Tibial artery (tissue), 4 donors: ENCODE results near the gene FABP3.

ENCODE experiments used
- DNase-seq, 2 donors: peaks; one replicate each; pipeline ENCODE4 v3.0.0-alpha.2; 2019
- H3K27ac ChIP-seq, 2 donors: fragments of 200-600 bp; sonication (generic) in 1 of 2; 1 replicate in 1 of 2; 2 replicates in 1 of 2; pipeline ENCODE4 v1.5.1; 2018 to 2019; ENCODE audit warnings: mild to moderate bottlenecking in 1 of 2
- H3K27me3 ChIP-seq, 2 donors: fragments of 200-600 bp; sonication (generic) in 1 of 2; one replicate each; pipeline versions ENCODE4 v1.5.1 to v1.6.0; 2016 to 2019
- H3K36me3 ChIP-seq, 3 donors: fragments of 200-600 bp; sonication (generic) in 2 of 3; one replicate each; pipeline ENCODE4 v1.5.1; 2016 to 2019; ENCODE audit warnings: mild to moderate bottlenecking in 2 of 3
- H3K4me1 ChIP-seq, 4 donors: fragments of 200-600 bp; sonication (generic) in 2 of 4; 1 replicate in 3 of 4; 2 replicates in 1 of 4; pipeline ENCODE4 v1.5.1; 2016 to 2019
- H3K4me3 ChIP-seq, 2 donors: fragments of 200-600 bp; sonication (generic) in 1 of 2; 1 replicate in 1 of 2; 2 replicates in 1 of 2; pipeline ENCODE4 v1.5.1; 2018 to 2019; ENCODE audit warnings: mild to moderate bottlenecking in 2 of 2
- H3K9me3 ChIP-seq, 3 donors: fragments of 200-600 bp; sonication (generic) in 1 of 3; one replicate each; pipeline ENCODE4 v1.5.1; 2016 to 2019
- CTCF ChIP-seq, 2 experiments: fragments of 200-600 bp in 1 of 2; fragments of 450-650 bp in 1 of 2; IDR thresholded peaks; one replicate each; pipeline ENCODE4 v1.5.1; 2017 to 2019; ENCODE audit warnings: antibody characterized with exemption in 2 of 2, mild to moderate bottlenecking in 1 of 2, moderate library complexity in 1 of 2
- intact Hi-C: fragments of 100-400 bp; cut with DNase I; formaldehyde crosslinking; loops from one replicate; pipeline ENCODE4 v1.15.0; 2023; ENCODE audit warnings: low total_unique reads

The FABP3 gene

GRCh38 chr1:31370021-31370420 lies 2.9 kb downstream of the FABP3 start:
- H3K4me1 ChIP-seq: peaks cover 6 to 77% (median 53%) of the 10 kb centered on the region in 4 donors
- intact Hi-C loops: no loop called here
- peaks cover 6 to 28% (median 25%) of the 10 kb centered on the region in 3 donors for H3K36me3 ChIP-seq

GRCh38 chr1:31368611-31369107 lies 4.2 kb downstream of the FABP3 start:
- TF ChIP-seq CTCF (IDR thresholded peaks at IDR 0.05): no peak
- H3K4me3 ChIP-seq: no peak overlapping the region
- DNase-seq: no peak
- peaks cover 6 to 63% (median 40%) of the 10 kb centered on the region in 4 donors for H3K4me1 ChIP-seq
- no peaks in the 10 kb centered on the region for H3K9me3 ChIP-seq
- intact Hi-C loops: loop anchor here (10.0 kb wide), 1 partner anchor 64 kb away; no protein-coding TSS in a partner anchor
- H3K36me3 ChIP-seq: peaks cover 19 to 40% (median 39%) of the 10 kb centered on the region in 3 donors
- H3K27ac ChIP-seq: peak overlapping the region; percentile 81 to 92
- H3K27me3 ChIP-seq: no peaks in the 10 kb centered on the region

More at GRCh38 chr1:31370021-31370420, 2.9 kb downstream of the FABP3 start:
- Histone ChIP-seq H3K4me3 (no peak overlapping the region), H3K27me3 (no peaks in the 10 kb centered on the region), H3K27ac (peak overlapping the region; percentile 81 to 92), H3K9me3 (no peaks in the 10 kb centered on the region)
- DNase-seq: no peak
- no peak for TF ChIP-seq CTCF (IDR thresholded peaks at IDR 0.05)

GRCh38 chr1:31366796-31367195 lies 6.1 kb downstream of the FABP3 start:
- Histone ChIP-seq H3K4me1 (peaks cover 0 to 45% (median 27%) of the 10 kb centered on the region in 4 donors), H3K36me3 (peaks cover 25 to 52% (median 48%) of the 10 kb centered on the region in 3 donors), H3K27ac (no peak overlapping the region), H3K4me3 (no peak overlapping the region), H3K27me3 (no peaks in the 10 kb centered on the region), H3K9me3 (no peaks in the 10 kb centered on the region)
- intact Hi-C loops: loop anchor here (10.0 kb wide), 1 partner anchor 62 kb away; no protein-coding TSS in a partner anchor
- no peak for DNase-seq
- no peak for TF ChIP-seq CTCF (IDR thresholded peaks at IDR 0.05)

- peaks cover 36 to 69% (median 66%) of the 10 kb centered on the region in 3 donors for H3K36me3 ChIP-seq
- intact Hi-C loops: loop anchor here (10.0 kb wide), 1 partner anchor 60 kb away; no protein-coding TSS in a partner anchor
- H3K27me3 ChIP-seq: no peaks in the 10 kb centered on the region
- TF ChIP-seq CTCF (IDR thresholded peaks at IDR 0.05): no peak
- DNase-seq: peak in 1 of 2 donors; percentile 51
- H3K4me3 ChIP-seq: no peak overlapping the region
- no peaks in the 10 kb centered on the region for H3K9me3 ChIP-seq
- peaks cover 0 to 24% (median 12%) of the 10 kb centered on the region in 4 donors for H3K4me1 ChIP-seq
- H3K27ac ChIP-seq: no peak overlapping the region
These were observed 8.2 kb downstream of the FABP3 start for GRCh38 chr1:31364561-31365250.

GRCh38 chr1:31362032-31362431 lies 10.8 kb downstream of the FABP3 start:
- no peaks in the 10 kb centered on the region for H3K9me3 ChIP-seq
- H3K4me3 ChIP-seq: no peak overlapping the region
- peaks cover 36 to 73% (median 69%) of the 10 kb centered on the region in 3 donors for H3K36me3 ChIP-seq
- no peak for DNase-seq
- intact Hi-C loops: loop anchor here (10.0 kb wide), 1 partner anchor 57 kb away; no protein-coding TSS in a partner anchor
- no peaks in the 10 kb centered on the region for H3K27me3 ChIP-seq
- TF ChIP-seq CTCF (IDR thresholded peaks at IDR 0.05): no peak
- H3K4me1 ChIP-seq: no peaks in the 10 kb centered on the region
- no peak overlapping the region for H3K27ac ChIP-seq
